K562 (cell line): ENCODE data around the gene ATXN7L2. TPM values are rescaled to one million over a fixed set of nuclear protein-coding genes. Genes with fewer than 3 reads are reported as not detected.

Source experiments
- ATAC-seq: fragments of 200-7000 bp; cut with Tn5 transposase; 3 replicates; pipeline ENCODE4 v1.9.1; 2020; ENCODE audit warnings: moderate library complexity
- BruUV-seq: library from RNA; stranded (reverse); fragments of 400-500 nt; replicated peaks from 2 replicates; lab custom pipeline; 2021; lab: Mats Ljungman, UMichigan
- CTCF ChIA-PET: fragments of 300-600 bp; formaldehyde crosslinking; extraction: SDS; loops from one replicate; lab custom pipeline; 2021; ENCODE audit warnings: low intra/inter-chr PET ratio; lab: Yijun Ruan, JAX
- POLR2A ChIA-PET: fragments of 300-600, 350-650 bp; sonication (Branson Sonifier 250); formaldehyde crosslinking; extraction: SDS; loops from one replicate; lab custom pipeline; 2021; ENCODE audit warnings: antibody characterized with exemption, inconsistent platforms; lab: Yijun Ruan, JAX
- DNase-seq, 4 experiments: peaks; one replicate each; pipeline versions ENCODE4 v3.0.0 to v3.0.0-alpha.2; 2011 to 2018; ENCODE audit warnings: low spot score in 3 of 4, mixed read lengths in 3 of 4; ENCODE audit errors: extremely low read depth in 1 of 4
- FAIRE-seq: peaks from 2 replicates; lab custom pipeline; 2011; peaks lifted over from hg19 to GRCh38; lab: Jason Lieb, UNC
- H2AFZ ChIP-seq: 2 replicates; pipeline ENCODE4 v1.6.0; 2011; ENCODE audit warnings: low read depth, low read length, control low read depth, inconsistent platforms
- H3K27ac ChIP-seq: fragments of 200-600 bp; 3 replicates; pipeline ENCODE4 v1.8.0; 2011; ENCODE audit warnings: low read depth, mild to moderate bottlenecking, control low read depth, inconsistent platforms, low read length, moderate library complexity, mixed read lengths; ENCODE audit errors: extremely low read depth
- H3K27me3 ChIP-seq, 2 experiments: fragments of 300-600 bp in 1 of 2; 2 replicates in 1 of 2; 3 replicates in 1 of 2; pipeline versions ENCODE4 v1.6.0 to v1.8.0; 2011; ENCODE audit warnings: inconsistent platforms in 2 of 2, low read length in 2 of 2, mild to moderate bottlenecking in 1 of 2, mixed read lengths in 1 of 2, moderate library complexity in 1 of 2; ENCODE audit not compliant: control insufficient read depth in 2 of 2, insufficient read depth in 2 of 2
- H3K36me3 ChIP-seq: fragments of 300-600 bp; 3 replicates; pipeline ENCODE4 v1.8.0; 2011; ENCODE audit warnings: mild to moderate bottlenecking, low read length, inconsistent platforms; ENCODE audit not compliant: control insufficient read depth, insufficient read depth
- H3K4me1 ChIP-seq, 2 experiments: fragments of 200-600 bp in 1 of 2; replicated peaks in 1 of 2; 2 replicates in 1 of 2; 3 replicates in 1 of 2; pipeline versions ENCODE4 v1.5.1 to v1.8.0; 2011; ENCODE audit warnings: inconsistent platforms in 2 of 2, low read length in 2 of 2, mild to moderate bottlenecking in 1 of 2, mixed read lengths in 1 of 2, moderate library complexity in 1 of 2; ENCODE audit not compliant: control insufficient read depth in 2 of 2, insufficient read depth in 2 of 2
- H3K4me2 ChIP-seq: 2 replicates; pipeline ENCODE4 v1.6.1; 2011; ENCODE audit warnings: low read length, control low read depth, inconsistent platforms, mixed read lengths; ENCODE audit not compliant: insufficient read depth
- H3K4me3 ChIP-seq: fragments of 200-600 bp; sonication (generic), shearing (Covaris generic); 2 replicates; pipeline ENCODE4 v1.5.1; 2016; ENCODE audit warnings: control low read depth, inconsistent platforms
- H3K79me2 ChIP-seq: fragments of 200-600 bp; 3 replicates; pipeline ENCODE4 v1.8.0; 2011; ENCODE audit warnings: low read length, inconsistent platforms; ENCODE audit not compliant: control insufficient read depth, insufficient read depth
- H3K9ac ChIP-seq, 2 experiments: 2 replicates each; pipeline versions ENCODE4 v1.6.0 to v1.6.1; 2011; ENCODE audit warnings: low read depth in 2 of 2, low read length in 2 of 2, control low read depth in 1 of 2, inconsistent platforms in 1 of 2, mild to moderate bottlenecking in 1 of 2, mixed read lengths in 1 of 2; ENCODE audit not compliant: insufficient read depth in 1 of 2
- H3K9me1 ChIP-seq: one replicate; pipeline ENCODE4 v1.6.0; 2011; ENCODE audit warnings: inconsistent platforms, mild to moderate bottlenecking, low read length, moderate library complexity; ENCODE audit not compliant: control insufficient read depth, insufficient read depth
- H3K9me3 ChIP-seq: replicated peaks from 2 replicates; pipeline ENCODE4 v1.5.1; 2011; ENCODE audit warnings: low read depth, low read length, inconsistent platforms; ENCODE audit not compliant: control insufficient read depth, insufficient read depth
- H4K20me1 ChIP-seq: replicated peaks from 2 replicates; pipeline ENCODE4 v1.6.1; 2011; ENCODE audit warnings: low read length, inconsistent platforms, mixed read lengths; ENCODE audit not compliant: control insufficient read depth, insufficient read depth
- EZH2 ChIP-seq: IDR thresholded peaks from 2 replicates; pipeline ENCODE4 v1.6.1; 2012; ENCODE audit warnings: low read depth, mild to moderate bottlenecking, inconsistent platforms, low read length, borderline replicate concordance
- FIP1L1 ChIP-seq: fragments of 200-400 bp; formaldehyde crosslinking; IDR thresholded peaks from 2 replicates; pipeline ENCODE4 v1.6.1; 2018; ENCODE audit warnings: mild to moderate bottlenecking, low read depth, low read length; ENCODE audit not compliant: poor library complexity, severe bottlenecking
- NCOA6 ChIP-seq: fragments of 450-650 bp; IDR thresholded peaks from 2 replicates; pipeline ENCODE4 v1.6.1; 2017; ENCODE audit warnings: mild to moderate bottlenecking
- NR2C2 ChIP-seq, 2 experiments: fragments of 200-800 bp in 1 of 2; sonication (Bioruptor generic) in 1 of 2; sonication (generic) in 1 of 2; formaldehyde crosslinking in 1 of 2; IDR thresholded peaks; 2 replicates each; pipeline versions ENCODE4 v1.6.1 to v1.8.0; 2016 to 2022; ENCODE audit warnings: mild to moderate bottlenecking in 1 of 2, missing compliant biosample characterization in 1 of 2, missing genetic modification characterization in 1 of 2, missing genetic modification reagents in 1 of 2
- ZNF124 ChIP-seq: sonication (generic); formaldehyde crosslinking; IDR thresholded peaks from 2 replicates; pipeline ENCODE4 v1.8.1; 2022; ENCODE audit warnings: missing genetic modification reagents
- ZNF165 ChIP-seq: fragments of 250-450 bp; sonication (Bioruptor Pico); IDR thresholded peaks from 2 replicates; pipeline ENCODE4 v1.4.0; 2020; ENCODE audit warnings: borderline replicate concordance
- WGBS: fragments of 100-300 bp; shearing (Covaris generic); methylation state at CpG from one replicate; pipeline ENCODE4 v1.1.6; 2016; ENCODE audit warnings: low coverage, mixed read lengths; ENCODE audit not compliant: insufficient coverage; ENCODE audit errors: missing lambda C conversion rate; 5-methylcytosine and 5-hydroxymethylcytosine counted together
- in situ Hi-C: fragments of 300-500 bp; cut with MboI; formaldehyde crosslinking; loops from 4 replicates; pipeline ENCODE4 v1.15.0; 2018; ENCODE audit warnings: inconsistent platforms, mixed read lengths
- intact Hi-C: fragments of 100-400 bp; cut with micrococcal nuclease; formaldehyde crosslinking; loops from 2 replicates; pipeline ENCODE4 v1.14.2; 2022
- polyA plus RNA-seq, 8 experiments: library from polyadenylated mRNA; depleted of rRNA in 4 of 8; stranded (reverse) in 5 of 8; unstranded in 3 of 8; fragments of >200 nt; fragmentation: Nextera tagmentation in 2 of 8; fragmentation: Illumina TruSeq in 1 of 8; extraction: Ambion mirVana in 2 of 8; extraction: Trizol in 1 of 8; gene quantifications; 2 replicates each; pipeline versions ENCODE4 v1.2.1 to v1.2.3, GENCODE V29; 2011 to 2014; ENCODE audit warnings: inconsistent platforms in 1 of 8, missing spikeins in 1 of 8
- total RNA-seq, 7 experiments: library from RNA; depleted of rRNA in 6 of 7; stranded (reverse); fragments of >200 nt in 6 of 7; fragmentation: Illumina TruSeq in 2 of 7; extraction: Trizol in 2 of 7; gene quantifications; 2 replicates each; pipeline versions ENCODE4 v1.2.1 to v1.2.3, GENCODE V29; 2011 to 2021; ENCODE audit warnings: low replicate concordance in 1 of 7
- TF ChIP-seq, protein P1 (sequence below), 2 experiments: IDR thresholded peaks; 2 replicates each; pipeline ENCODE4 v1.6.1; 2012; ENCODE audit warnings: improper control_type of control experiment in 2 of 2, low read depth in 2 of 2, low read length in 2 of 2, borderline replicate concordance in 1 of 2
- TF ChIP-seq, protein P2 (sequence below): sonication (generic); formaldehyde crosslinking; IDR thresholded peaks from 2 replicates; pipeline ENCODE4 v1.5.0; 2020; ENCODE audit warnings: missing genetic modification reagents
- TF ChIP-seq, protein P3 (sequence below): sonication (generic); formaldehyde crosslinking; IDR thresholded peaks from 2 replicates; pipeline ENCODE4 v1.9.0; 2022; ENCODE audit warnings: mild to moderate bottlenecking, missing genetic modification reagents
- TF ChIP-seq, protein P4 (sequence below), 2 experiments: IDR thresholded peaks; 2 replicates each; pipeline ENCODE4 v1.6.1; 2011; ENCODE audit warnings: borderline replicate concordance in 1 of 2, control low read depth in 1 of 2, low read depth in 1 of 2, low read length in 1 of 2, mild to moderate bottlenecking in 1 of 2, mixed read lengths in 1 of 2, moderate library complexity in 1 of 2; ENCODE audit not compliant: insufficient read depth in 1 of 2, insufficient read length in 1 of 2, poor library complexity in 1 of 2, severe bottlenecking in 1 of 2; ENCODE audit errors: extremely low read depth in 1 of 2

Gene ATXN7L2
- total and polyA plus RNA-seq, 9 of the 15 experiments (the other 6 are each of a cell fraction or from before 2014, with no cell fraction given) = 0.21 to 10.4 (median 5.8) TPM

DNA sequence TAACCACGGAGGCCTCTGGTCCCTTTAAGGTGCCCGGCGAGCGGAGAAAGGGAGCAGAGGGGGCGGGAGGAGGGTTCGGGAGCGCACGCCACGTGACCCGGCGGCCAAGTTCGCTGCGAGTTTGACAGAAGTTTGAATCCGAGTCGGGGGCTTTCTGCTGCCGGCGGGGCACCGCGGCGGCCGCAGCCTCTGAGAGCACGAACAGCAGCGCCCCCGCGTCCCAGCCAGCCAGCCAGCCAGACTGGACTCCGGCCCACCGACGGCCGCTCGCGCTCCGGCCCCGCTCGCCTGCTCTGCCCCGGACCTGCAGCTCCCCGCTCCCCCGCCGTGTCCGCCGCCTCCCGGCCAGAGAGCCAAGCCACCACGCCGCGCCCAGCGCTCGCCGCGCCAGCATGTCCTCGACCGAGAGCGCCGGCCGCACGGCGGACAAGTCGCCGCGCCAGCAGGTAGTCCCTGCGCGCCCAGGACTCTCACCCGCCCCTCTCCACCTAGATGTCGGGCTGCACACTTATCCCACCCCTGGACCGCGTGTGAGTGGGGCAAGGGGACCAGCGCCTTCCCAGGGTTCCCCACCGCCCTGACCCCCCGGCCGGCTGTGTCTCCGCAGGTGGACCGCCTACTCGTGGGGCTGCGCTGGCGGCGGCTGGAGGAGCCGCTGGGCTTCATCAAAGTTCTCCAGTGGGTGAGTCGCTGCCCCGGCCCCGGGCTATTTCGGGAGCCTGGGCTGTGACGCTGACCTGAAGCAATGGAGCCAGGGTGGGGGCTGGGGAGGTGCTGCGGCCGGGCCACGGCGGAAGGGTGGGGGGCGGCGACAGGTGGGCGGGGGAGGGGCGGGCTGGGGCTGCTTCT, 17.0 kb upstream of the ATXN7L2 start, which contains the start of gene SYPL2:
TSS of gene SYPL2 (plus strand) at position 95 of the 849 bp plus-strand sequence. CDS start at position 393, 298 bp downstream.
- in situ Hi-C loops = no loop called here
- CTCF ChIA-PET = no interaction called here
- TF ChIP-seq, protein P1, sequence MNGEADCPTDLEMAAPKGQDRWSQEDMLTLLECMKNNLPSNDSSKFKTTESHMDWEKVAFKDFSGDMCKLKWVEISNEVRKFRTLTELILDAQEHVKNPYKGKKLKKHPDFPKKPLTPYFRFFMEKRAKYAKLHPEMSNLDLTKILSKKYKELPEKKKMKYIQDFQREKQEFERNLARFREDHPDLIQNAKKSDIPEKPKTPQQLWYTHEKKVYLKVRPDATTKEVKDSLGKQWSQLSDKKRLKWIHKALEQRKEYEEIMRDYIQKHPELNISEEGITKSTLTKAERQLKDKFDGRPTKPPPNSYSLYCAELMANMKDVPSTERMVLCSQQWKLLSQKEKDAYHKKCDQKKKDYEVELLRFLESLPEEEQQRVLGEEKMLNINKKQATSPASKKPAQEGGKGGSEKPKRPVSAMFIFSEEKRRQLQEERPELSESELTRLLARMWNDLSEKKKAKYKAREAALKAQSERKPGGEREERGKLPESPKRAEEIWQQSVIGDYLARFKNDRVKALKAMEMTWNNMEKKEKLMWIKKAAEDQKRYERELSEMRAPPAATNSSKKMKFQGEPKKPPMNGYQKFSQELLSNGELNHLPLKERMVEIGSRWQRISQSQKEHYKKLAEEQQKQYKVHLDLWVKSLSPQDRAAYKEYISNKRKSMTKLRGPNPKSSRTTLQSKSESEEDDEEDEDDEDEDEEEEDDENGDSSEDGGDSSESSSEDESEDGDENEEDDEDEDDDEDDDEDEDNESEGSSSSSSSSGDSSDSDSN (IDR thresholded peaks at IDR 0.05; ENCODE audit: borderline replicate concordance in 1 of 2, low read depth in 2 of 2, low read length in 2 of 2) = peak; percentile 54 to 85; a peak in 2 of 4 replicates
- TF ChIP-seq, protein P2, sequence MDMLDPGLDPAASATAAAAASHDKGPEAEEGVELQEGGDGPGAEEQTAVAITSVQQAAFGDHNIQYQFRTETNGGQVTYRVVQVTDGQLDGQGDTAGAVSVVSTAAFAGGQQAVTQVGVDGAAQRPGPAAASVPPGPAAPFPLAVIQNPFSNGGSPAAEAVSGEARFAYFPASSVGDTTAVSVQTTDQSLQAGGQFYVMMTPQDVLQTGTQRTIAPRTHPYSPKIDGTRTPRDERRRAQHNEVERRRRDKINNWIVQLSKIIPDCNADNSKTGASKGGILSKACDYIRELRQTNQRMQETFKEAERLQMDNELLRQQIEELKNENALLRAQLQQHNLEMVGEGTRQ (CRISPR knock-in tag) = peak; percentile 89
- TF ChIP-seq NCOA6 (peak; percentile 78), ZNF124 (CRISPR knock-in tag) (no peak), FIP1L1 (no peak), EZH2 (peak; percentile 72; the same call in 1 of the 2 replicates), ZNF165 (CRISPR knock-in tag) (no peak), NR2C2 (CRISPR knock-in tag; IDR thresholded peaks at IDR 0.05) (no peak), NR2C2 (tag; IDR thresholded peaks at IDR 0.05) (peak; percentile 20; the same call in 1 of the 2 replicates)
- TF ChIP-seq, protein P3, sequence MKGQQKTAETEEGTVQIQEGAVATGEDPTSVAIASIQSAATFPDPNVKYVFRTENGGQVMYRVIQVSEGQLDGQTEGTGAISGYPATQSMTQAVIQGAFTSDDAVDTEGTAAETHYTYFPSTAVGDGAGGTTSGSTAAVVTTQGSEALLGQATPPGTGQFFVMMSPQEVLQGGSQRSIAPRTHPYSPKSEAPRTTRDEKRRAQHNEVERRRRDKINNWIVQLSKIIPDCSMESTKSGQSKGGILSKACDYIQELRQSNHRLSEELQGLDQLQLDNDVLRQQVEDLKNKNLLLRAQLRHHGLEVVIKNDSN (CRISPR knock-in tag) = peak; percentile 83
- TF ChIP-seq, protein P4, sequence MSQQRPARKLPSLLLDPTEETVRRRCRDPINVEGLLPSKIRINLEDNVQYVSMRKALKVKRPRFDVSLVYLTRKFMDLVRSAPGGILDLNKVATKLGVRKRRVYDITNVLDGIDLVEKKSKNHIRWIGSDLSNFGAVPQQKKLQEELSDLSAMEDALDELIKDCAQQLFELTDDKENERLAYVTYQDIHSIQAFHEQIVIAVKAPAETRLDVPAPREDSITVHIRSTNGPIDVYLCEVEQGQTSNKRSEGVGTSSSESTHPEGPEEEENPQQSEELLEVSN (IDR thresholded peaks at IDR 0.05; ENCODE audit: borderline replicate concordance in 1 of 2, extremely low read depth in 1 of 2, insufficient read depth in 1 of 2, insufficient read length in 1 of 2, low read depth in 1 of 2, low read length in 1 of 2, poor library complexity in 1 of 2, severe bottlenecking in 1 of 2) = peak in 1 of 2 experiments; percentile 63

More for the DNA sequence above, 17.0 kb upstream of the ATXN7L2 start, which contains the start of gene SYPL2:
- Histone ChIP-seq H3K27me3 (peaks cover 56 to 61% of the 10 kb centered on the region in 2 experiments), H3K36me3 (no peaks in the 10 kb centered on the region), H3K4me3 (peak within 1 kb of the TSS; percentile 38), H3K4me1 (peaks cover 0 to 11% of the 10 kb centered on the region in 2 experiments; a peak in 3 of 5 replicates), H3K9ac (peak within 1 kb of the TSS in 1 of 2 experiments; percentile 83; a peak in 3 of 4 replicates), H3K79me2 (no peaks in the 10 kb centered on the region), H3K9me3 (no peaks in the 10 kb centered on the region), H3K27ac (no peak within 1 kb of the TSS), H3K4me2 (peak within 1 kb of the TSS; percentile 64), H2AFZ (peak within 1 kb of the TSS; percentile 71), H3K9me1 (no peaks in the 10 kb centered on the region), H4K20me1 (no peaks in the 10 kb centered on the region; the same call in 1 of the 2 replicates)
- ATAC-seq (peak; percentile 85), FAIRE-seq (no peak), DNase-seq (peak; percentile 43 to 64 (median 58))
- no TSS peak for BruUV-seq
- POLR2A ChIA-PET = no interaction called here
- intact Hi-C loops = no loop called here
- 5% methylated on average over 84 of the region's 88 CpGs for WGBS
